ENCODE results near the gene NAT9. TPM values are rescaled to one million over a fixed set of nuclear protein-coding genes. Genes with fewer than 3 reads are reported as not detected.
A peak's percentile ranks its signal among the peaks of the same experiment; 100 is the strongest.

NAT9 gene
- total RNA-seq, 1 donor = 20.2 TPM

GRCh38 chr17:74758848-74759168 lies 17.3 kb downstream of the NAT9 start:
- no peak overlapping the region for H3K4me3 ChIP-seq (ENCODE audit: low read depth, low read length)
- TF ChIP-seq CTCF (IDR thresholded peaks at IDR 0.05; ENCODE audit: insufficient read depth, low read length) = no peak
- peak; percentile 49 for DNase-seq (ENCODE audit: low read depth)

DNA sequence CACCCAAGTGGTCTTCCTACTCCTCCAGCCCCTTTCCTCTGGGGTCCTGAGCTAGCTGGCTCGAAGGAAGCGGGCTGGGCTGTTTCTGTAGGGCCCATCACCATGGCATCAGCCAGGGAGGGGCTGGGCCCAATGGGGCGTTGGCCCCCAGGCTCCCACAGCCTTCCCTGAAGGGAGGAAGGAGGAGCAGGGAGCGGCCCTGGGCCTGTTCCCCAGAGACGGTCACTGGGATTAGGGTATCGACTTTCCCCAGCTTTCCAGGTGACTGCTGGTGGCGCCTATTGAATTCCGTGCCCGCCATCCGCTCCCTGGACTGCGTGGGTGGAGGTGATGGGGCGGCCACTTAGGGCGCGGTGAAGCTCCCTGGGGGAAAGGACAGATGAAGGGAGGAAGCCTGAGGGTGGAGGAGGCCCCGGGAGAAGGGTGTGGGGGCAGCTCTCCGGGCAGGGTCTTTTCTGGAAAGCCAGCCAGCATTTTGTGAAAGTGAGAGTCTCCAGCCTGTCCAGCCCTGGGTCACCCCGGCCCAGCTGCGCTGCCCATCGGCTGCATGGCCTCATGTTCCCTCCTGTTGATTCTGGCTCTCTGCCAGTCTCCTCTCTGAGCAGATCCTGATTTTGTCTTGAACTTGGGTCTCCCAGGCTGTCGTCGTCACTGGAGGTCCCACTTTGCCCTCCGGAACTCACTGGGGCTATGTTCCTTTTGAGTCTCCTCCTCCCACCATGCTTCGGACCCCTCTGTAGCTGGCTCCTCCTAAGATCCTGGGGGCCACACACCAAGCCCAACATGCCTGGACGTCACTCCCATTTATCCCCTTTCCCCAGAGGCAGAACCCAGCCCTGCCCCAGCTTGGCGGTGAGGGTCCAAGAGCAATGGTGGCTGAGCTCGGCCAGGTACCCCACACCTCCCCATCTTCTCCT lies 18.0 kb downstream of the NAT9 start:
- no peak for DNase-seq (ENCODE audit: low read depth)
- no peak overlapping the region for H3K4me3 ChIP-seq (ENCODE audit: low read depth, low read length)
- no peak for TF ChIP-seq CTCF (IDR thresholded peaks at IDR 0.05; ENCODE audit: insufficient read depth, low read length)

- no peak for DNase-seq (ENCODE audit: low read depth)
- no peak overlapping the region for H3K4me3 ChIP-seq (ENCODE audit: low read depth, low read length)
- TF ChIP-seq CTCF (IDR thresholded peaks at IDR 0.05; ENCODE audit: insufficient read depth, low read length) = no peak
Observed at GRCh38 chr17:74757502-74757901, 18.6 kb downstream of the NAT9 start.

- no peak for DNase-seq (ENCODE audit: low read depth)
- no peak overlapping the region for H3K4me3 ChIP-seq (ENCODE audit: low read depth, low read length)
- TF ChIP-seq CTCF (IDR thresholded peaks at IDR 0.05; ENCODE audit: insufficient read depth, low read length) = no peak
Observed at GRCh38 chr17:74756891-74757290, 19.3 kb downstream of the NAT9 start.

GRCh38 chr17:74755533-74755932 lies 20.6 kb downstream of the NAT9 start:
- TF ChIP-seq CTCF (IDR thresholded peaks at IDR 0.05; ENCODE audit: insufficient read depth, low read length) = no peak
- DNase-seq (ENCODE audit: low read depth) = no peak

GRCh38 chr17:74754832-74755231 lies 21.3 kb downstream of the NAT9 start:
- TF ChIP-seq CTCF (IDR thresholded peaks at IDR 0.05; ENCODE audit: insufficient read depth, low read length) = no peak
- H3K4me3 ChIP-seq (ENCODE audit: low read depth, low read length) = no peak overlapping the region
- no peak for DNase-seq (ENCODE audit: low read depth)

More at GRCh38 chr17:74755533-74755932, 20.6 kb downstream of the NAT9 start:
- H3K4me3 ChIP-seq (ENCODE audit: low read depth, low read length) = no peak overlapping the region
